IPS DF 6.9 (cell line): ENCODE data around the gene ZNF837.
A peak's percentile ranks its signal among the peaks of the same experiment; 100 is the strongest.

Experiments
- DNase-seq: peaks from one replicate; pipeline ENCODE4 v3.0.0-alpha.2; 2013; ENCODE audit warnings: low read depth, low spot score
- H3K27ac ChIP-seq: one replicate; pipeline ENCODE4 v1.5.1; 2013; ENCODE audit warnings: low read length, control low read depth
- H3K27me3 ChIP-seq: 2 replicates; pipeline ENCODE4 v1.6.1; 2013; ENCODE audit warnings: mild to moderate bottlenecking, low read length; ENCODE audit not compliant: control insufficient read depth, insufficient read depth
- H3K36me3 ChIP-seq: 2 replicates; pipeline ENCODE4 v1.6.1; 2013; ENCODE audit warnings: low read length; ENCODE audit not compliant: control insufficient read depth, insufficient read depth
- H3K4me1 ChIP-seq: 2 replicates; pipeline ENCODE4 v1.6.1; 2013; ENCODE audit warnings: low read length; ENCODE audit not compliant: control insufficient read depth, insufficient read depth
- H3K4me3 ChIP-seq: 2 replicates; pipeline ENCODE4 v1.5.1; 2013; ENCODE audit warnings: mild to moderate bottlenecking, low read length
- H3K9me3 ChIP-seq: 2 replicates; pipeline ENCODE4 v1.6.1; 2013; ENCODE audit warnings: low read length, inconsistent platforms; ENCODE audit not compliant: control insufficient read depth, insufficient read depth
- WGBS: extraction: QIAGEN DNeasy Blood & Tissue Kit; methylation state at CpG from one replicate; pipeline ENCODE4 v1.1.7; 2013; ENCODE audit warnings: mixed read lengths, missing lambda C conversion rate; ENCODE audit not compliant: insufficient read length, insufficient coverage; 5-methylcytosine and 5-hydroxymethylcytosine counted together

ZNF837 gene

GRCh38 chr19:58367698-58368454, 13.0 kb downstream of the ZNF837 start:
- no peak overlapping the region; the same call in 1 of the 2 replicates for H3K4me3 ChIP-seq
- H3K9me3 ChIP-seq: no peaks in the 10 kb centered on the region
- no peak overlapping the region for H3K27ac ChIP-seq
- no CpG with 5 or more reads among the region's 106 CpGs for WGBS
- H3K4me1 ChIP-seq: no peaks in the 10 kb centered on the region
- H3K27me3 ChIP-seq: no peaks in the 10 kb centered on the region
- no peak for DNase-seq
- no peaks in the 10 kb centered on the region; the same call in 1 of the 2 replicates for H3K36me3 ChIP-seq

- Histone ChIP-seq H3K36me3 (no peaks in the 10 kb centered on the region; the same call in 1 of the 2 replicates), H3K4me3 (no peak overlapping the region; the same call in 1 of the 2 replicates), H3K4me1 (no peaks in the 10 kb centered on the region), H3K27me3 (no peaks in the 10 kb centered on the region), H3K9me3 (no peaks in the 10 kb centered on the region), H3K27ac (no peak overlapping the region)
- DNase-seq: no peak
- WGBS: no CpG with 5 or more reads among the region's 32 CpGs
These were observed 14.0 kb downstream of the ZNF837 start for GRCh38 chr19:58366585-58367430.

- Histone ChIP-seq H3K9me3 (no peaks in the 10 kb centered on the region), H3K36me3 (no peaks in the 10 kb centered on the region; the same call in 1 of the 2 replicates), H3K4me3 (no peak overlapping the region), H3K4me1 (no peaks in the 10 kb centered on the region), H3K27ac (no peak overlapping the region), H3K27me3 (no peaks in the 10 kb centered on the region)
- WGBS: no CpG with 5 or more reads among the region's 5 CpGs
- DNase-seq: no peak
These were observed 16.7 kb downstream of the ZNF837 start for GRCh38 chr19:58364146-58364545.

GRCh38 chr19:58362272-58362994, 18.4 kb downstream of the ZNF837 start, which contains the start of gene ZNF497:
ZNF497 (minus strand) TSS chr19:58362751; CDS start chr19:58357635, 5,116 bp downstream.
- DNase-seq: peak; percentile 93
- Histone ChIP-seq H3K27ac (no peak within 1 kb of the TSS), H3K27me3 (no peaks in the 10 kb centered on the region), H3K4me1 (peaks cover 2% of the 10 kb centered on the region; the same call in 1 of the 2 replicates), H3K4me3 (peak within 1 kb of the TSS; percentile 66), H3K9me3 (no peaks in the 10 kb centered on the region), H3K36me3 (no peaks in the 10 kb centered on the region; the same call in 1 of the 2 replicates)
- no CpG with 5 or more reads among the region's 74 CpGs for WGBS

GRCh38 chr19:58361900-58362271, 18.9 kb downstream of the ZNF837 start:
- Histone ChIP-seq H3K27ac (no peak overlapping the region), H3K4me3 (peak overlapping the region; percentile 66), H3K36me3 (peaks cover under 1% of the 10 kb centered on the region; the same call in 1 of the 2 replicates), H3K9me3 (no peaks in the 10 kb centered on the region), H3K27me3 (no peaks in the 10 kb centered on the region), H3K4me1 (peaks cover 2% of the 10 kb centered on the region; the same call in 1 of the 2 replicates)
- no CpG with 5 or more reads among the region's 28 CpGs for WGBS
- DNase-seq: no peak

GRCh38 chr19:58357481-58358145, 23.2 kb downstream of the ZNF837 start:
- no CpG with 5 or more reads among the region's 19 CpGs for WGBS
- DNase-seq: no peak
- peaks cover 2% of the 10 kb centered on the region; the same call in 1 of the 2 replicates for H3K4me1 ChIP-seq

GRCh38 chr19:58356766-58357480, 23.9 kb downstream of the ZNF837 start:
- no CpG with 5 or more reads among the region's 75 CpGs for whole genome bisulfite sequencing
- no peak overlapping the region for H3K27ac ChIP-seq
- H3K4me1 ChIP-seq: peaks cover 2% of the 10 kb centered on the region; the same call in 1 of the 2 replicates
- DNase-seq: no peak
- H3K27me3 ChIP-seq: no peaks in the 10 kb centered on the region
- H3K36me3 ChIP-seq: peaks cover 5% of the 10 kb centered on the region; the same call in 1 of the 2 replicates
- H3K9me3 ChIP-seq: no peaks in the 10 kb centered on the region
- no peak overlapping the region for H3K4me3 ChIP-seq

More at GRCh38 chr19:58357481-58358145, 23.2 kb downstream of the ZNF837 start:
- Histone ChIP-seq H3K27me3 (no peaks in the 10 kb centered on the region), H3K4me3 (no peak overlapping the region), H3K36me3 (peaks cover 5% of the 10 kb centered on the region; the same call in 1 of the 2 replicates), H3K27ac (no peak overlapping the region), H3K9me3 (no peaks in the 10 kb centered on the region)

- H3K4me3 ChIP-seq: no peak overlapping the region
- no CpG with 5 or more reads among the region's 94 CpGs for WGBS
- H3K4me1 ChIP-seq: peaks cover 2% of the 10 kb centered on the region; the same call in 1 of the 2 replicates
These were observed 24.7 kb downstream of the ZNF837 start for GRCh38 chr19:58355908-58356765.

More at GRCh38 chr19:58355908-58356765, 24.7 kb downstream of the ZNF837 start:
- no peak overlapping the region for H3K27ac ChIP-seq
- H3K27me3 ChIP-seq: no peaks in the 10 kb centered on the region
- peaks cover 5% of the 10 kb centered on the region; the same call in 1 of the 2 replicates for H3K36me3 ChIP-seq
- H3K9me3 ChIP-seq: no peaks in the 10 kb centered on the region
- DNase-seq: no peak
